ENCODE data around the gene NAMPT. TPM values are rescaled to one million over a fixed set of nuclear protein-coding genes. Genes with fewer than 3 reads are reported as not detected.

Gene NAMPT
- total and polyA plus RNA-seq, 7 donors: 51.1 to 717 (median 83.9) TPM

GRCh38 chr7:106287786-106288185 lies 3.0 kb upstream of the NAMPT start:
- TF ChIP-seq POLR2A (IDR thresholded peaks at IDR 0.05): no peak
- H3K27me3 ChIP-seq: no peaks in the 10 kb centered on the region
- intact Hi-C loops (cut with DNase I): loop anchor here (5.0 to 10.0 kb wide), 4 partner anchors 120 to 880 kb away; partner anchors contain the start of genes CCDC71L and HBP1
- 24 to 77% methylated on average over 3 of the region's 3 CpGs for WGBS, 2 donors
- no peaks in the 10 kb centered on the region for H3K9me3 ChIP-seq
- no peak for DNase-seq
- H3K27ac ChIP-seq: no peak overlapping the region
- H3K4me3 ChIP-seq: no peak overlapping the region
- H3K36me3 ChIP-seq: no peaks in the 10 kb centered on the region
- H3K4me1 ChIP-seq: peaks cover 0 to 20% (median 10%) of the 10 kb centered on the region in 4 donors

DNA sequence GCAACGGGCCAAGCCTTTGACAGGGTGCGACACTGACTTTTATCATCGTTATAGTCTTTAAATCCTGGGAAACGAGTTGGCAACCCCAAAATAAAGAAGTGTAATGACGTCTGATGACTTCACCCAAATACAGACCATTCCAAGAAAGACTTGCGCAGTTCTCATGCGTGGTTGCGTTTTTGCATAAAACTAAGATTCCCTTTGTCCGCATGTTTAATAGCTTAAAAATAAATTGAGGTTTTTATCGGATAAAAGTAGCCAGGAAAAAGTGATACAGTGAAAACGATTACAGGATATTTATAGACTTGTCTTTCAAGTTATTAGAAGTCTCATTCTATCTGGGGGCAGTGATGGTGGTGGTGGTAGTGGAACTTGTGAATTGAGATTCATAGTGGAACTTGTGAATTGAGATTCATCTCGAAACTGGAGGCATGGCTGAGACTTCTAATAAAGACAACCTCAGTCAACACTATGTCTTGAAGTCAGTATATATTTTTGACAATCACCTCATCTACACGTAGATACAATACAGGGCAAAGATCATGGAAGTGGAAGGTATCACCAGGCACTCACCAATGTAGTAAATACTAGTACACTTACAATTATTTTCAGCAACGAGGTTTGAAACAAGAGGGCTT lies 1.2 kb upstream of the NAMPT start:
- no peak for DNase-seq
- intact Hi-C loops (cut with DNase I): loop anchor here (2.0 to 10.0 kb wide), 5 partner anchors 119 to 881 kb away; partner anchors contain the start of genes CCDC71L and HBP1
- H3K4me3 ChIP-seq: peak overlapping the region; percentile 82 to 87 (median 86)

DNA sequence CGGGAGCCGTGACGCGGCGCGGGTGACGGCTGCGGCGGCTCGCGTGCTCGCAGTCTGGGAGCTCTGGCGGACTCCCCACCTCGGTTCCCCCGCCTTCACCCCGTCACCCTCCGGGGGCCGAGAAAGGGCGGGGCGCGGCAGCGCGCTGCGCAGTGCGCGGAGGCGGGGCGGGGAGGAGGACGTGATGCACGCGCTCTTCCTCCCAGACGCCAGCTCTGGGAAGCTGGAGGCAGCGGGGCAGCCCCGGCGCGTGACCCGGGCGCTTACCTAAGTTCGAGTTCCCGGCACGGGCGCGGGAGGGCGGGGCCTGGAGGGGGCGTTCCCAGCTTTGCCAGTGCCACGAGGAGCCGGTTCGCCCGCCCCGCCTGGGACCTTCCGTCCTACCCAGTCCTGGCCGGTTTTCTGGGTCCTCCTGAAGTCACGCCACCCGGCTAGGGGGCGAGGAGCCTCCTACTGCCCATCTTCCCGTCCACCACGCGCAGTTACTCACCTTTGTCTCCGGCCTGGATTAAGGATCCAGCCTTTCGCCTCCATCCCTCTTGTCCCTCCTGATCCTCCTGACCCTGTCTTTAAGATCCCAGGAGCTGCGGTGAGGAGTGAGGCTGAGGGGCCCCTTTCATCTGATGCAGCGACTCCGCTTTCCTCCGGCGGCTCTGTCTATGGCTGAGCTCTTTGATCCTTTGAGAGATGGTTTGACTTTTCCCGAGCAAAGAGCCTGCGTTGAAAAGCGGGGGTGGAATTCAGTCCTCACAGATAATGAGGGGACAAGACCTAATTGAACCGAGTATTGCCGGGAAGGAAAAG lies 470 bp upstream of the NAMPT start:
- peak overlapping the region; percentile 82 to 87 (median 86) for H3K4me3 ChIP-seq
- 0 to 1% methylated on average over 70 of the region's 70 CpGs for WGBS, 2 donors
- peak in 1 of 2 donors; percentile 56 for TF ChIP-seq POLR2A (IDR thresholded peaks at IDR 0.05)
- no peak for TF ChIP-seq CTCF (IDR thresholded peaks at IDR 0.05)
- TF ChIP-seq EP300 (IDR thresholded peaks at IDR 0.05): peak; percentile 74 to 98 (median 82)
- peak; percentile 68 to 93 (median 88) for TF ChIP-seq POLR2AphosphoS5 (IDR thresholded peaks at IDR 0.05)
- intact Hi-C loops (cut with DNase I): loop anchor here (2.0 to 10.0 kb wide), 5 partner anchors 118 to 882 kb away; partner anchors contain the start of genes CCDC71L and HBP1
- H3K27me3 ChIP-seq: no peaks in the 10 kb centered on the region
- peaks cover 0 to 31% (median 15%) of the 10 kb centered on the region in 4 donors for H3K4me1 ChIP-seq
- H3K9me3 ChIP-seq: no peaks in the 10 kb centered on the region
- peak overlapping the region; percentile 98 to 99 (median 98) for H3K27ac ChIP-seq
- no peaks in the 10 kb centered on the region for H3K36me3 ChIP-seq
- DNase-seq: peak; percentile 99

More for the DNA sequence above, 1.2 kb upstream of the NAMPT start:
- Histone ChIP-seq H3K36me3 (no peaks in the 10 kb centered on the region), H3K4me1 (peaks cover 0 to 31% (median 15%) of the 10 kb centered on the region in 4 donors), H3K9me3 (no peaks in the 10 kb centered on the region), H3K27ac (peak overlapping the region; percentile 98 to 99 (median 98)), H3K27me3 (no peaks in the 10 kb centered on the region)
- TF ChIP-seq EP300 (IDR thresholded peaks at IDR 0.05) (peak in 1 of 4 donors; percentile 13), POLR2AphosphoS5 (IDR thresholded peaks at IDR 0.05) (no peak)
- 8 to 24% methylated on average over 14 of the region's 14 CpGs for WGBS, 2 donors

GRCh38 chr7:106283831-106284713 lies 711 bp downstream of the NAMPT start:
- Histone ChIP-seq H3K9me3 (no peaks in the 10 kb centered on the region), H3K4me1 (peaks cover 0 to 36% (median 15%) of the 10 kb centered on the region in 4 donors), H3K27ac (peak overlapping the region; percentile 98 to 99 (median 98)), H3K27me3 (no peaks in the 10 kb centered on the region), H3K4me3 (peak overlapping the region; percentile 82 to 87 (median 86)), H3K36me3 (no peaks in the 10 kb centered on the region)
- 1% methylated on average over 72 of the region's 72 CpGs for WGBS, 2 donors
- no peak for TF ChIP-seq EP300 (IDR thresholded peaks at IDR 0.05)
- peak in 1 of 2 donors; percentile 37 for TF ChIP-seq POLR2A (IDR thresholded peaks at IDR 0.05)
- TF ChIP-seq POLR2AphosphoS5 (IDR thresholded peaks at IDR 0.05): peak in 3 of 4 donors; percentile 34 to 62 (median 55)
- no peak for TF ChIP-seq CTCF (IDR thresholded peaks at IDR 0.05)
- intact Hi-C loops (cut with DNase I): loop anchor here (2.0 to 10.0 kb wide), 3 partner anchors 141 to 219 kb away; no protein-coding TSS in a partner anchor
- peak; percentile 82 for DNase-seq

GRCh38 chr7:106283501-106283830 lies 1.3 kb downstream of the NAMPT start:
- no peak for DNase-seq
- intact Hi-C loops (cut with DNase I): loop anchor here (2.0 to 10.0 kb wide), 2 partner anchors 179 to 219 kb away; no protein-coding TSS in a partner anchor
- Histone ChIP-seq H3K9me3 (no peaks in the 10 kb centered on the region), H3K4me3 (peak overlapping the region; percentile 82 to 87 (median 86)), H3K36me3 (no peaks in the 10 kb centered on the region), H3K27ac (peak overlapping the region; percentile 98 to 99 (median 98)), H3K27me3 (no peaks in the 10 kb centered on the region), H3K4me1 (peaks cover 0 to 41% (median 17%) of the 10 kb centered on the region in 4 donors)
- TF ChIP-seq POLR2AphosphoS5 (IDR thresholded peaks at IDR 0.05) (no peak), EP300 (IDR thresholded peaks at IDR 0.05) (no peak), POLR2A (IDR thresholded peaks at IDR 0.05) (no peak), CTCF (IDR thresholded peaks at IDR 0.05) (no peak)
- WGBS, 2 donors: 8 to 35% methylated on average over 5 of the region's 5 CpGs

All from sigmoid colon (tissue), 7 donors.